Liver (tissue), 9 donors: Measurements from ENCODE around the gene ARNT2. TPM values are rescaled to one million over a fixed set of nuclear protein-coding genes. Genes with fewer than 3 reads are reported as not detected.

Source experiments
- DNase-seq: peaks from one replicate; pipeline ENCODE4 v3.0.0-alpha.2; 2017; ENCODE audit warnings: low spot score
- H3K27ac ChIP-seq, 2 donors: one replicate each; pipeline ENCODE4 v1.7.0; 2013; ENCODE audit warnings: inconsistent platforms in 2 of 2, low read length in 2 of 2, control low read depth in 1 of 2, low read depth in 1 of 2, mild to moderate bottlenecking in 1 of 2
- H3K27me3 ChIP-seq, 4 donors: one replicate each; pipeline versions ENCODE4 v1.6.1 to v1.7.0; 2013; ENCODE audit warnings: low read length in 3 of 4, inconsistent platforms in 1 of 4, mild to moderate bottlenecking in 1 of 4, moderate library complexity in 1 of 4; ENCODE audit not compliant: control insufficient read depth in 4 of 4, insufficient read depth in 4 of 4
- H3K36me3 ChIP-seq, 4 donors: one replicate each; pipeline versions ENCODE4 v1.6.1 to v1.7.0; 2013; ENCODE audit warnings: low read length in 3 of 4, mild to moderate bottlenecking in 3 of 4, low read depth in 1 of 4, moderate library complexity in 1 of 4; ENCODE audit not compliant: control insufficient read depth in 4 of 4, insufficient read depth in 3 of 4
- H3K4me1 ChIP-seq, 4 donors: one replicate each; pipeline versions ENCODE4 v1.6.1 to v1.7.0; 2013; ENCODE audit warnings: low read length in 3 of 4, mild to moderate bottlenecking in 3 of 4, moderate library complexity in 1 of 4; ENCODE audit not compliant: control insufficient read depth in 4 of 4, insufficient read depth in 4 of 4
- H3K4me3 ChIP-seq, 3 donors: one replicate each; pipeline versions ENCODE4 v1.6.1 to v1.7.0; 2013; ENCODE audit warnings: low read length in 3 of 3, control low read depth in 1 of 3, low read depth in 1 of 3, mild to moderate bottlenecking in 1 of 3
- H3K9ac ChIP-seq, 2 donors: one replicate each; pipeline ENCODE4 v1.7.0; 2013; ENCODE audit warnings: low read length in 2 of 2, mild to moderate bottlenecking in 2 of 2, moderate library complexity in 2 of 2, control low read depth in 1 of 2, low read depth in 1 of 2
- H3K9me3 ChIP-seq, 4 donors: one replicate each; pipeline versions ENCODE4 v1.6.1 to v1.7.0; 2013; ENCODE audit warnings: low read length in 3 of 4; ENCODE audit not compliant: control insufficient read depth in 4 of 4
- EGR1 ChIP-seq, 2 donors: IDR thresholded peaks; 2 replicates each; pipeline ENCODE4 v1.6.1; 2016 to 2018; ENCODE audit warnings: antibody characterized with exemption in 2 of 2, low read depth in 2 of 2
- FOXA1 ChIP-seq: IDR thresholded peaks from 2 replicates; pipeline ENCODE4 v1.6.1; 2016; ENCODE audit warnings: antibody characterized with exemption
- FOXA2 ChIP-seq: IDR thresholded peaks from 2 replicates; pipeline ENCODE4 v1.6.1; 2016; ENCODE audit warnings: antibody characterized with exemption
- GABPA ChIP-seq, 2 donors: IDR thresholded peaks in 1 of 2; conservative IDR thresholded peaks in 1 of 2; 2 replicates each; pipeline ENCODE4 v1.6.1; 2016; ENCODE audit warnings: antibody characterized with exemption in 2 of 2, mild to moderate bottlenecking in 1 of 2, moderate library complexity in 1 of 2
- HNF4A ChIP-seq, 2 donors: conservative IDR thresholded peaks; 2 replicates each; pipeline ENCODE4 v1.6.1; 2016; ENCODE audit warnings: antibody characterized with exemption in 2 of 2, mild to moderate bottlenecking in 2 of 2
- HNF4G ChIP-seq: IDR thresholded peaks from 2 replicates; pipeline ENCODE4 v1.6.1; 2016; ENCODE audit warnings: antibody characterized with exemption
- JUND ChIP-seq, 2 donors: IDR thresholded peaks; 2 replicates each; pipeline ENCODE4 v1.6.1; 2016; ENCODE audit warnings: antibody characterized with exemption in 2 of 2
- NR2F2 ChIP-seq: IDR thresholded peaks from 2 replicates; pipeline ENCODE4 v1.6.1; 2016; ENCODE audit warnings: antibody characterized with exemption
- RAD21 ChIP-seq, 2 donors: IDR thresholded peaks; 2 replicates each; pipeline ENCODE4 v1.6.1; 2016; ENCODE audit warnings: antibody characterized with exemption in 2 of 2, mild to moderate bottlenecking in 2 of 2
- RXRA ChIP-seq, 2 donors: IDR thresholded peaks; 2 replicates each; pipeline ENCODE4 v1.6.1; 2017 to 2018; ENCODE audit warnings: antibody characterized with exemption in 2 of 2, mild to moderate bottlenecking in 1 of 2
- SP1 ChIP-seq: IDR thresholded peaks from 2 replicates; pipeline ENCODE4 v1.6.1; 2018; ENCODE audit warnings: antibody characterized with exemption, mild to moderate bottlenecking
- YY1 ChIP-seq: IDR thresholded peaks from 2 replicates; pipeline ENCODE4 v1.6.1; 2016; ENCODE audit warnings: antibody characterized with exemption, mild to moderate bottlenecking
- WGBS: extraction: QIAGEN DNeasy Blood & Tissue Kit; methylation state at CpG from one replicate; pipeline ENCODE4 v1.1.7; 2013; 5-methylcytosine and 5-hydroxymethylcytosine counted together
- polyA plus RNA-seq, 2 donors: library from polyadenylated mRNA; stranded (reverse) in 1 of 2; unstranded in 1 of 2; fragments of 200-250 nt in 1 of 2; fragments of >200 nt in 1 of 2; fragmentation: Nextera tagmentation in 1 of 2; extraction: Ambion mirVana in 1 of 2; gene quantifications; one replicate each; pipeline versions ENCODE4 v1.2.1 to v1.2.3, GENCODE V29; 2013 to 2015
- total RNA-seq, 2 donors: library from RNA; depleted of rRNA; stranded (reverse); fragments of >200 nt; gene quantifications; one replicate each; pipeline ENCODE4 v1.2.3, GENCODE V29; 2014
- TF ChIP-seq, protein P1 (sequence below): fragments of 150-350 bp; IDR thresholded peaks from 2 replicates; pipeline ENCODE4 v1.5.1; 2017; ENCODE audit warnings: improper control_type of control experiment, low read depth, low read length; ENCODE audit not compliant: missing input control
- TF ChIP-seq, protein P2 (sequence below): IDR thresholded peaks from 2 replicates; pipeline ENCODE4 v1.6.1; 2016; ENCODE audit warnings: antibody characterized with exemption
- TF ChIP-seq, protein P3 (sequence below): IDR thresholded peaks from 2 replicates; pipeline ENCODE4 v1.6.1; 2016; ENCODE audit warnings: antibody characterized with exemption
- TF ChIP-seq, protein P4 (sequence below): IDR thresholded peaks from 2 replicates; pipeline ENCODE4 v1.6.1; 2016; ENCODE audit warnings: antibody characterized with exemption
- donor health status: healthy.
- donor health status: healthy.
- donor health status: healthy.
- donor health status: healthy.
- donor health status: healthy.

ARNT2 gene
- total and polyA plus RNA-seq, 4 donors = 0.17 to 0.92 (median 0.54) TPM

DNA sequence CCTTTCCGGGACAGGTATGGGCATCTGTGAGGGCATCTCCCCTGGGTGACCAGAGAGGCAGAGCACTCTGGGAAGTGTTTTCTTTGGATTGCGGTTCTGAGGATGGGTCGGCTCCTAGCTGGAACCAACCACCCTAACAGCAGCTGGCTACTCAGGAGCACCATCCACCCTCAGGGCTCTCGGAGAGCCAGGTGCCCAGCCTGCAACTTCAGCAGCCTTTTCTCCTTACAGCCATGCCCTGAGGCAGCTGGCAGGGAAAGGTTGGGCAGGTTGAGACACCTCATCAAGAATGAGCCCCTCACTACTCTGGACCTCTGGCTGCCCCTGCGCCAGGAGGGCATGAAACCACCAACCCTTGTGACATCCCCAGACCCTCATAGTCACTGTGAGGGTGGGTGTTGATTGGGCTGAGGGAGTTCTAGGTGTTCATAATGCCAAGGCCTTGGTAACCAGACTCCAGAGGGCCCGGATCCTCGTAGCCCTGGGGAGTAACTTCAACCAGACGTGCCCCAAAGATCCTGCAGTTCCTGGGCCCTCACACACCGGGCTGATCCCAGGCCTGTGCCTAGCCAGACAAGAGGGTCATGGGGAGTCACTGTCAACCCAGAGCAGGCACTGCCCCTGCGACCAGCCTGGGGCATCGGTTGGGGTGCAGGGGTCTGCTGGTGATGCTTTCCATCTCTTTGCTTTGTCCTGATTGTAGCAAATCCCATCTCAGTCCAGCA, 176.5 kb downstream of the ARNT2 start:
- peaks cover 6 to 21% (median 18%) of the 10 kb centered on the region in 4 donors for H3K4me1 ChIP-seq
- TF ChIP-seq GABPA (IDR thresholded peaks at IDR 0.05 in 1 of 2, conservative IDR thresholded peaks at IDR 0.05 in 1 of 2) (no peak), FOXA2 (no peak), JUND (IDR thresholded peaks at IDR 0.05) (no peak), NR2F2 (no peak), HNF4G (no peak), RAD21 (IDR thresholded peaks at IDR 0.05) (no peak), EGR1 (IDR thresholded peaks at IDR 0.05; ENCODE audit: low read depth in 2 of 2) (no peak), FOXA1 (no peak), HNF4A (conservative IDR thresholded peaks at IDR 0.05) (no peak), RXRA (IDR thresholded peaks at IDR 0.05) (no peak)
- TF ChIP-seq, protein P1, sequence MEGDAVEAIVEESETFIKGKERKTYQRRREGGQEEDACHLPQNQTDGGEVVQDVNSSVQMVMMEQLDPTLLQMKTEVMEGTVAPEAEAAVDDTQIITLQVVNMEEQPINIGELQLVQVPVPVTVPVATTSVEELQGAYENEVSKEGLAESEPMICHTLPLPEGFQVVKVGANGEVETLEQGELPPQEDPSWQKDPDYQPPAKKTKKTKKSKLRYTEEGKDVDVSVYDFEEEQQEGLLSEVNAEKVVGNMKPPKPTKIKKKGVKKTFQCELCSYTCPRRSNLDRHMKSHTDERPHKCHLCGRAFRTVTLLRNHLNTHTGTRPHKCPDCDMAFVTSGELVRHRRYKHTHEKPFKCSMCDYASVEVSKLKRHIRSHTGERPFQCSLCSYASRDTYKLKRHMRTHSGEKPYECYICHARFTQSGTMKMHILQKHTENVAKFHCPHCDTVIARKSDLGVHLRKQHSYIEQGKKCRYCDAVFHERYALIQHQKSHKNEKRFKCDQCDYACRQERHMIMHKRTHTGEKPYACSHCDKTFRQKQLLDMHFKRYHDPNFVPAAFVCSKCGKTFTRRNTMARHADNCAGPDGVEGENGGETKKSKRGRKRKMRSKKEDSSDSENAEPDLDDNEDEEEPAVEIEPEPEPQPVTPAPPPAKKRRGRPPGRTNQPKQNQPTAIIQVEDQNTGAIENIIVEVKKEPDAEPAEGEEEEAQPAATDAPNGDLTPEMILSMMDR = no peak
- TF ChIP-seq, protein P2, sequence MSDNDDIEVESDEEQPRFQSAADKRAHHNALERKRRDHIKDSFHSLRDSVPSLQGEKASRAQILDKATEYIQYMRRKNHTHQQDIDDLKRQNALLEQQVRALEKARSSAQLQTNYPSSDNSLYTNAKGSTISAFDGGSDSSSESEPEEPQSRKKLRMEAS = no peak
- TF ChIP-seq, protein P3, sequence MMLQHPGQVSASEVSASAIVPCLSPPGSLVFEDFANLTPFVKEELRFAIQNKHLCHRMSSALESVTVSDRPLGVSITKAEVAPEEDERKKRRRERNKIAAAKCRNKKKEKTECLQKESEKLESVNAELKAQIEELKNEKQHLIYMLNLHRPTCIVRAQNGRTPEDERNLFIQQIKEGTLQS = no peak
- H3K4me3 ChIP-seq = no peak overlapping the region
- H3K9me3 ChIP-seq = no peaks in the 10 kb centered on the region
- 95% methylated on average over 11 of the region's 11 CpGs for WGBS
- no peaks in the 10 kb centered on the region for H3K36me3 ChIP-seq
- no peak for DNase-seq
- H3K9ac ChIP-seq = no peak overlapping the region
- no peak overlapping the region for H3K27ac ChIP-seq
- no peaks in the 10 kb centered on the region for H3K27me3 ChIP-seq

DNA sequence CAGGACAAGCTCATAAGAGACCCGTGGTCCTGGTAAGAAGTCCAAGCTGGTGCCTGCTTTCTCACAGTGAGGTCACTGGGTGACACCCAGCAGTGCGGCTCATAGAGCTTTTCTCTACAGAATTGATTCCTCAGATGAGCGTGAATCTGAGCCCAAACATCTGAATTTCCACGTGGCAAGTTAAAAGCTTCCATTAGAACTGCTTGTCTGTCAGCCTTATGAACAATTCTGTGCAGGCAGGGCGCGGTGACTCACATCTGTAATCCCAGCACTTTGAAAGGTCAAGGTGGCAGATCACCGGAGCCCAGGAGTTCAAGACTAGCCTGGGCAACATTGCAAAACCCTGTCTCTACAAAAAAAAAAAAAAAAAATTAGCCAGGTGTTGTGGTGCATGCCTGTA, 177.8 kb downstream of the ARNT2 start:
- TF ChIP-seq, protein P4, sequence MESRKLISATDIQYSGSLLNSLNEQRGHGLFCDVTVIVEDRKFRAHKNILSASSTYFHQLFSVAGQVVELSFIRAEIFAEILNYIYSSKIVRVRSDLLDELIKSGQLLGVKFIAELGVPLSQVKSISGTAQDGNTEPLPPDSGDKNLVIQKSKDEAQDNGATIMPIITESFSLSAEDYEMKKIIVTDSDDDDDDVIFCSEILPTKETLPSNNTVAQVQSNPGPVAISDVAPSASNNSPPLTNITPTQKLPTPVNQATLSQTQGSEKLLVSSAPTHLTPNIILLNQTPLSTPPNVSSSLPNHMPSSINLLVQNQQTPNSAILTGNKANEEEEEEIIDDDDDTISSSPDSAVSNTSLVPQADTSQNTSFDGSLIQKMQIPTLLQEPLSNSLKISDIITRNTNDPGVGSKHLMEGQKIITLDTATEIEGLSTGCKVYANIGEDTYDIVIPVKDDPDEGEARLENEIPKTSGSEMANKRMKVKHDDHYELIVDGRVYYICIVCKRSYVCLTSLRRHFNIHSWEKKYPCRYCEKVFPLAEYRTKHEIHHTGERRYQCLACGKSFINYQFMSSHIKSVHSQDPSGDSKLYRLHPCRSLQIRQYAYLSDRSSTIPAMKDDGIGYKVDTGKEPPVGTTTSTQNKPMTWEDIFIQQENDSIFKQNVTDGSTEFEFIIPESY = no peak
- TF ChIP-seq SP1 (no peak), NR2F2 (no peak), HNF4G (no peak), FOXA1 (no peak), JUND (IDR thresholded peaks at IDR 0.05) (no peak), RXRA (IDR thresholded peaks at IDR 0.05) (no peak), GABPA (IDR thresholded peaks at IDR 0.05 in 1 of 2, conservative IDR thresholded peaks at IDR 0.05 in 1 of 2) (no peak), YY1 (no peak), HNF4A (conservative IDR thresholded peaks at IDR 0.05) (no peak)
- TF ChIP-seq, protein P2 = no peak
- Histone ChIP-seq H3K4me3 (no peak overlapping the region), H3K4me1 (peaks cover 9 to 28% (median 25%) of the 10 kb centered on the region in 4 donors), H3K27me3 (no peaks in the 10 kb centered on the region), H3K27ac (no peak overlapping the region), H3K9ac (no peak overlapping the region), H3K9me3 (no peaks in the 10 kb centered on the region), H3K36me3 (no peaks in the 10 kb centered on the region)
- WGBS = 87% methylated on average over 7 of the region's 7 CpGs
- DNase-seq = no peak
